HepG2 (cell line): ENCODE data around the gene SOX12. TPM values are rescaled to one million over a fixed set of nuclear protein-coding genes. Genes with fewer than 3 reads are reported as not detected.

Experiments used
- ATF5 ChIP-seq: sonication (generic); formaldehyde crosslinking; IDR thresholded peaks from 2 replicates; pipeline ENCODE4 v1.4.0; 2020; ENCODE audit warnings: mild to moderate bottlenecking, low read depth, missing genetic modification reagents
- FOXP1 ChIP-seq, 2 experiments: fragments of 450-650 bp in 1 of 2; IDR thresholded peaks; 2 replicates each; pipeline ENCODE4 v1.6.1; 2017 to 2018; ENCODE audit warnings: antibody characterized with exemption in 1 of 2
- GLI4 ChIP-seq: sonication (generic); formaldehyde crosslinking; IDR thresholded peaks from 2 replicates; pipeline ENCODE4 v1.5.1; 2020; ENCODE audit warnings: missing genetic modification reagents, mild to moderate bottlenecking, moderate library complexity, borderline replicate concordance
- HCFC1 ChIP-seq: fragments of 150-350 bp; IDR thresholded peaks from 2 replicates; pipeline ENCODE4 v1.6.1; 2014; ENCODE audit warnings: low read depth, low read length
- HNF1A ChIP-seq, 2 experiments: sonication (generic) in 1 of 2; formaldehyde crosslinking in 1 of 2; IDR thresholded peaks; 2 replicates each; pipeline versions ENCODE4 v1.4.0 to v1.6.1; 2016 to 2020; ENCODE audit warnings: borderline replicate concordance in 1 of 2, low read depth in 1 of 2, mild to moderate bottlenecking in 1 of 2, missing genetic modification reagents in 1 of 2
- IRF1 ChIP-seq: sonication (generic); formaldehyde crosslinking; IDR thresholded peaks from 2 replicates; pipeline ENCODE4 v1.4.0; 2020; ENCODE audit warnings: low read depth, mild to moderate bottlenecking, missing genetic modification reagents
- IRX3 ChIP-seq: sonication (generic); formaldehyde crosslinking; IDR thresholded peaks from 2 replicates; pipeline ENCODE4 v1.8.1; 2023; ENCODE audit warnings: mild to moderate bottlenecking, low read depth, missing genetic modification reagents, borderline replicate concordance
- MTA3 ChIP-seq: sonication (generic); formaldehyde crosslinking; IDR thresholded peaks from 2 replicates; pipeline ENCODE4 v1.4.0; 2020; ENCODE audit warnings: missing genetic modification reagents
- NFYB ChIP-seq: sonication (generic); formaldehyde crosslinking; IDR thresholded peaks from 2 replicates; pipeline ENCODE4 v1.4.0; 2020; ENCODE audit warnings: missing genetic modification reagents
- PHF20 ChIP-seq: sonication (generic); formaldehyde crosslinking; IDR thresholded peaks from 2 replicates; pipeline ENCODE4 v1.5.0; 2020; ENCODE audit warnings: mild to moderate bottlenecking, missing genetic modification reagents
- RAD51 ChIP-seq: fragments of 450-650 bp; IDR thresholded peaks from 2 replicates; pipeline ENCODE4 v1.6.1; 2016; ENCODE audit warnings: borderline replicate concordance
- ZFP82 ChIP-seq: sonication (generic); formaldehyde crosslinking; IDR thresholded peaks from 2 replicates; pipeline ENCODE4 v1.5.1; 2020; ENCODE audit warnings: mild to moderate bottlenecking, missing genetic modification reagents, borderline replicate concordance
- ZMAT3 ChIP-seq: sonication (generic); formaldehyde crosslinking; conservative IDR thresholded peaks from 2 replicates; pipeline ENCODE4 v1.7.0; 2021; ENCODE audit warnings: missing genetic modification reagents
- ZNF609 ChIP-seq: sonication (generic); formaldehyde crosslinking; IDR thresholded peaks from 2 replicates; pipeline ENCODE4 v1.4.0; 2020; ENCODE audit warnings: mild to moderate bottlenecking, missing genetic modification reagents, borderline replicate concordance
- ZNF652 ChIP-seq: IDR thresholded peaks from 2 replicates; pipeline ENCODE4 v1.6.1; 2016; ENCODE audit warnings: low read depth, borderline replicate concordance
- ZNF850 ChIP-seq: sonication (generic); formaldehyde crosslinking; conservative IDR thresholded peaks from 2 replicates; pipeline ENCODE4 v1.9.0; 2021; ENCODE audit warnings: mild to moderate bottlenecking, missing genetic modification reagents
- ZSCAN25 ChIP-seq: sonication (generic); formaldehyde crosslinking; IDR thresholded peaks from 2 replicates; pipeline ENCODE4 v1.8.0; 2022; ENCODE audit warnings: mild to moderate bottlenecking, missing genetic modification reagents
- polyA plus RNA-seq, 8 experiments: library from polyadenylated mRNA; depleted of rRNA in 3 of 8; stranded (reverse) in 7 of 8; unstranded in 1 of 8; fragments of >200 nt; fragmentation: Illumina TruSeq in 4 of 8; extraction: Trizol in 4 of 8; gene quantifications; 2 replicates each; pipeline versions ENCODE4 v1.2.1 to v1.2.3, GENCODE V29; 2011 to 2016; ENCODE audit warnings: low read depth in 4 of 8, missing spikeins in 1 of 8, mixed read lengths in 1 of 8; ENCODE audit not compliant: insufficient read depth in 1 of 8
- total RNA-seq, 5 experiments: library from RNA; depleted of rRNA; stranded (reverse); fragments of >200 nt; fragmentation: Illumina TruSeq; extraction: Trizol; gene quantifications; 2 replicates each; pipeline ENCODE4 v1.2.3, GENCODE V29; 2016; ENCODE audit warnings: low read depth in 1 of 5

Gene SOX12
- total and polyA plus RNA-seq, 2 of the 13 experiments (the other 11 are each of a cell fraction or from before 2014, with no cell fraction given): 10.0 to 18.7 TPM

- TF ChIP-seq ZNF609 (CRISPR knock-in tag) (peak; percentile 52; the same call in 1 of the 2 replicates), MTA3 (CRISPR knock-in tag) (no peak), RAD51 (no peak), GLI4 (CRISPR knock-in tag) (no peak; the same call in 1 of the 2 replicates), ZNF850 (CRISPR knock-in tag) (0 out of 2 replicates have a peak, but pooled peaks have one; percentile 6), HNF1A (IDR thresholded peaks at IDR 0.05; ENCODE audit: low read depth) (no peak; the same call in 1 of the 2 replicates), HNF1A (CRISPR knock-in tag; IDR thresholded peaks at IDR 0.05; ENCODE audit: borderline replicate concordance) (peak; percentile 63), FOXP1 (IDR thresholded peaks at IDR 0.05) (no peak), FOXP1 (CRISPR knock-in tag; IDR thresholded peaks at IDR 0.05) (peak; percentile 47; the same call in 1 of the 2 replicates), HCFC1 (peak; percentile 19; the same call in 1 of the 2 replicates), PHF20 (CRISPR knock-in tag) (peak; percentile 33; the same call in 1 of the 2 replicates), ZFP82 (CRISPR knock-in tag) (no peak; the same call in 1 of the 2 replicates), ZSCAN25 (peak; percentile 51; the same call in 1 of the 2 replicates), IRX3 (CRISPR knock-in tag) (no peak; the same call in 1 of the 2 replicates), ZMAT3 (0 out of 2 replicates have a peak, but pooled peaks have one; percentile 65), NFYB (CRISPR knock-in tag) (no peak; the same call in 1 of the 2 replicates), ZNF652 (CRISPR knock-in tag) (peak; percentile 15; the same call in 1 of the 2 replicates), ATF5 (CRISPR knock-in tag) (no peak), IRF1 (CRISPR knock-in tag) (0 out of 2 replicates have a peak, but pooled peaks have one; percentile 32)
These were observed 2.1 kb downstream of the SOX12 start (continued) for GRCh38 chr20:327186-328026.
